Fibroblast of lung (primary cell): ENCODE data around the gene KNG1. TPM values are rescaled to one million over a fixed set of nuclear protein-coding genes. Genes with fewer than 3 reads are reported as not detected.

Source experiments
- DNase-seq, 2 donors: peaks; one replicate each; pipeline versions ENCODE4 v3.0.0 to v3.0.0-alpha.2; 2010; ENCODE audit warnings: low read depth in 2 of 2
- H2AFZ ChIP-seq: 2 replicates; pipeline ENCODE4 v1.5.1; 2012; ENCODE audit warnings: low read length, control low read depth, inconsistent platforms
- H3K27ac ChIP-seq: 2 replicates; pipeline ENCODE4 v1.5.1; 2011; ENCODE audit warnings: low read length, control low read depth; ENCODE audit not compliant: insufficient read depth
- H3K27me3 ChIP-seq: 2 replicates; pipeline ENCODE4 v1.5.1; 2011; ENCODE audit warnings: mild to moderate bottlenecking, low read length; ENCODE audit not compliant: control insufficient read depth, insufficient read depth
- H3K36me3 ChIP-seq: 2 replicates; pipeline ENCODE4 v1.5.1; 2011; ENCODE audit warnings: low read length; ENCODE audit not compliant: control insufficient read depth, insufficient read depth
- H3K4me1 ChIP-seq: 2 replicates; pipeline ENCODE4 v1.5.1; 2011; ENCODE audit warnings: low read length; ENCODE audit not compliant: control insufficient read depth, insufficient read depth; ENCODE audit errors: extremely low read depth
- H3K4me2 ChIP-seq: 2 replicates; pipeline ENCODE4 v1.5.1; 2011; ENCODE audit warnings: low read length, control low read depth; ENCODE audit not compliant: insufficient read depth; ENCODE audit errors: extremely low read depth
- H3K4me3 ChIP-seq, 4 experiments: fragments of 200-600 bp in 1 of 4; sonication (generic) in 1 of 4; replicated peaks in 1 of 4; 2 replicates each; pipeline ENCODE4 v1.5.1; 2011 to 2016; ENCODE audit warnings: low read length in 4 of 4, low read depth in 3 of 4, mild to moderate bottlenecking in 3 of 4, control low read depth in 2 of 4, inconsistent platforms in 1 of 4, mixed read lengths in 1 of 4; ENCODE audit not compliant: insufficient read depth in 1 of 4; ENCODE audit errors: control extremely low read depth in 1 of 4
- H3K79me2 ChIP-seq: 2 replicates; pipeline ENCODE4 v1.5.1; 2012; ENCODE audit warnings: mild to moderate bottlenecking, low read length, inconsistent platforms; ENCODE audit not compliant: control insufficient read depth, insufficient read depth
- H3K9ac ChIP-seq: 2 replicates; pipeline ENCODE4 v1.5.1; 2011; ENCODE audit warnings: mild to moderate bottlenecking, low read length, control low read depth; ENCODE audit not compliant: insufficient read depth
- H3K9me3 ChIP-seq: 2 replicates; pipeline ENCODE4 v1.5.1; 2012; ENCODE audit warnings: low read depth, low read length; ENCODE audit not compliant: control insufficient read depth, insufficient read depth
- H4K20me1 ChIP-seq: 2 replicates; pipeline ENCODE4 v1.5.1; 2011; ENCODE audit warnings: low read length; ENCODE audit not compliant: control insufficient read depth, insufficient read depth; ENCODE audit errors: extremely low read depth
- EZH2 ChIP-seq: IDR thresholded peaks from 2 replicates; pipeline ENCODE4 v1.5.1; 2012; ENCODE audit warnings: low read length, control low read depth, mild to moderate bottlenecking; ENCODE audit errors: missing control alignments
- polyA plus RNA-seq, 2 donors: library from polyadenylated mRNA; depleted of rRNA in 1 of 2; stranded (reverse) in 1 of 2; unstranded in 1 of 2; fragments of >200 nt; gene quantifications; 2 replicates each; pipeline ENCODE4 v1.2.1, GENCODE V29; 2011 to 2012; ENCODE audit warnings: missing spikeins in 1 of 2
- total RNA-seq: library from RNA; depleted of rRNA; stranded (reverse); fragments of >200 nt; gene quantifications from 2 replicates; pipeline ENCODE4 v1.2.1, GENCODE V29; 2014
- TF ChIP-seq, protein P1 (sequence below), 2 donors: IDR thresholded peaks in 1 of 2; conservative IDR thresholded peaks in 1 of 2; 1 replicate in 1 of 2; 2 replicates in 1 of 2; pipeline ENCODE4 v1.5.1; 2011 to 2012; ENCODE audit warnings: low read length in 2 of 2, control low read depth in 1 of 2, inconsistent platforms in 1 of 2, low read depth in 1 of 2, mild to moderate bottlenecking in 1 of 2

KNG1 gene
- total and polyA plus RNA-seq, 2 donors (not counting 1 experiment from before 2014, with no cell fraction given) = not detected

DNA sequence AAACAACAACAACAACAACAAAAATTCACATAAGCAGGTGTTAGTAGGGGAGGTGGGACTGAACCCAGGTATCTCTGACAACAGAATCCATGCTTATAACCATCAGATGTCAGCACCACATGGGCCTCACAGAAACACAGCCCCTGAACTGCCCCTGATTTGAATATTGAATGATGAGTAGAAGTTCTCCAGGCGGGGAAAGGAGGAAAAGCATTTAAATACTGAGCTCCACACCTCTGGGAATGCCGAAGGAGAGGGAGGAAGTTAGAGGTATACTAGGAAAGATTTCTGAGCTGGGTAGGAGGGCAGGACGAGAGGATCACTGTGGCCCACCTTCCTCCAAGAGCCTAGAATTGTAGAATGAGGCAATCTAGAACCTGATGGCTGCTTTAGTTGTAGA lies 34.3 kb downstream of the KNG1 start:
- Histone ChIP-seq H3K79me2 (no peaks in the 10 kb centered on the region), H3K4me2 (no peak overlapping the region), H4K20me1 (no peaks in the 10 kb centered on the region), H3K4me1 (no peaks in the 10 kb centered on the region), H3K27me3 (no peaks in the 10 kb centered on the region), H3K27ac (no peak overlapping the region), H2AFZ (no peak overlapping the region), H3K36me3 (no peaks in the 10 kb centered on the region), H3K9me3 (no peaks in the 10 kb centered on the region), H3K9ac (no peak overlapping the region), H3K4me3 (no peak overlapping the region)
- TF ChIP-seq EZH2 = no peak
- TF ChIP-seq, protein P1, sequence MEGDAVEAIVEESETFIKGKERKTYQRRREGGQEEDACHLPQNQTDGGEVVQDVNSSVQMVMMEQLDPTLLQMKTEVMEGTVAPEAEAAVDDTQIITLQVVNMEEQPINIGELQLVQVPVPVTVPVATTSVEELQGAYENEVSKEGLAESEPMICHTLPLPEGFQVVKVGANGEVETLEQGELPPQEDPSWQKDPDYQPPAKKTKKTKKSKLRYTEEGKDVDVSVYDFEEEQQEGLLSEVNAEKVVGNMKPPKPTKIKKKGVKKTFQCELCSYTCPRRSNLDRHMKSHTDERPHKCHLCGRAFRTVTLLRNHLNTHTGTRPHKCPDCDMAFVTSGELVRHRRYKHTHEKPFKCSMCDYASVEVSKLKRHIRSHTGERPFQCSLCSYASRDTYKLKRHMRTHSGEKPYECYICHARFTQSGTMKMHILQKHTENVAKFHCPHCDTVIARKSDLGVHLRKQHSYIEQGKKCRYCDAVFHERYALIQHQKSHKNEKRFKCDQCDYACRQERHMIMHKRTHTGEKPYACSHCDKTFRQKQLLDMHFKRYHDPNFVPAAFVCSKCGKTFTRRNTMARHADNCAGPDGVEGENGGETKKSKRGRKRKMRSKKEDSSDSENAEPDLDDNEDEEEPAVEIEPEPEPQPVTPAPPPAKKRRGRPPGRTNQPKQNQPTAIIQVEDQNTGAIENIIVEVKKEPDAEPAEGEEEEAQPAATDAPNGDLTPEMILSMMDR (conservative IDR thresholded peaks at IDR 0.05 in 1 of 2, IDR thresholded peaks at IDR 0.05 in 1 of 2; ENCODE audit: low read depth in 1 of 2, low read length in 2 of 2) = no peak
- no peak for DNase-seq

DNA sequence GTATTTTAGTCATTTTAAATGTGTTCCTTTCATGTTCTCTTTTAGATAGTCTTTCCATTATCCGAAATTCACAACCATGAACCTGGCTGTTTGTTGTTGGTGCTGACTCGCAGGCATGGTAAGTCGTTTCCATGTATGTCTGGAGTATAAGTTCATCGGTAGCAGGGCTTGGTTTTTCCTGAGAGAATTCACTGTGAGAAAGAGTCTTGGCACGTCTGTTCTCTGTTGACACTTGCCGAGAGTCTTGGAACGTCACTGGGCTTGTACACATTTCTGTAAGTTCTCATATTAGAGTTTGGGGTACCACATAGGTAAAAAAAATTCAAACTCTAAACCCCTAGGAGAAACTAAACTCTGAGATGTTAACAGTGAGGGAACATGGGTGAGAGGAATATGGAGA lies 36.8 kb downstream of the KNG1 start:
- H3K9me3 ChIP-seq = no peaks in the 10 kb centered on the region
- no peaks in the 10 kb centered on the region for H3K27me3 ChIP-seq
- H3K27ac ChIP-seq = no peak overlapping the region
- H3K36me3 ChIP-seq = no peaks in the 10 kb centered on the region
- no peak for DNase-seq
- TF ChIP-seq EZH2 = no peak
- TF ChIP-seq, protein P1 (conservative IDR thresholded peaks at IDR 0.05 in 1 of 2, IDR thresholded peaks at IDR 0.05 in 1 of 2; ENCODE audit: low read depth in 1 of 2, low read length in 2 of 2) = no peak
- no peak overlapping the region for H3K9ac ChIP-seq
- no peak overlapping the region for H3K4me3 ChIP-seq
- H3K4me1 ChIP-seq = no peaks in the 10 kb centered on the region
- no peaks in the 10 kb centered on the region for H3K79me2 ChIP-seq
- no peaks in the 10 kb centered on the region for H4K20me1 ChIP-seq
- no peak overlapping the region for H2AFZ ChIP-seq
- no peak overlapping the region for H3K4me2 ChIP-seq

DNA sequence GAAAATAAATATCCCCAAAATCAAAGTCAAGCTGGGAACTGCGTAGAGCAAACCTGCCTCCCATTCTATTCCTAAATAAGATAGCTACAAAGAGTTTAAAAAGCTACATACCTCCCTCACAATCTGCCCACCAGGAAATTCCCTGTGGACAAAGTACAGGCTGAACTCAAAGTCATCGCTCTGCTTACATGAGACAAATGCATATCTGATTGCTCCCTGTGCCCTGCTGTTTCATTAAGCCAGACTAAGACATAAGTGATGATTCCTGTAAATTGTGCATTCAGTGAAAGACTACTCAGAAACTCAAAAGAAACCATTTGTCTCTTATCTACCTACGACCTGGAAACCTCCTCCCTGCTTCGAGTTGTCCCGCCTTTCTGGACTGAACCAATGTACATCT lies 37.7 kb downstream of the KNG1 start:
- Histone ChIP-seq H3K27me3 (no peaks in the 10 kb centered on the region), H3K79me2 (no peaks in the 10 kb centered on the region), H3K4me1 (no peaks in the 10 kb centered on the region), H3K9me3 (no peaks in the 10 kb centered on the region), H3K4me2 (no peak overlapping the region), H3K9ac (no peak overlapping the region), H3K36me3 (no peaks in the 10 kb centered on the region), H4K20me1 (no peaks in the 10 kb centered on the region), H3K4me3 (no peak overlapping the region), H3K27ac (no peak overlapping the region), H2AFZ (no peak overlapping the region)
- no peak for DNase-seq
- TF ChIP-seq, protein P1 (conservative IDR thresholded peaks at IDR 0.05 in 1 of 2, IDR thresholded peaks at IDR 0.05 in 1 of 2; ENCODE audit: low read depth in 1 of 2, low read length in 2 of 2) = no peak
- no peak for TF ChIP-seq EZH2
